Measurements from ENCODE around the gene PROCA1. TPM values are rescaled to one million over a fixed set of nuclear protein-coding genes. Genes with fewer than 3 reads are reported as not detected.
A peak's percentile ranks its signal among the peaks of the same experiment; 100 is the strongest.

The PROCA1 gene
- total RNA-seq, 2 donors from 2014 or later, result 4.4 to 12.4 TPM

DNA sequence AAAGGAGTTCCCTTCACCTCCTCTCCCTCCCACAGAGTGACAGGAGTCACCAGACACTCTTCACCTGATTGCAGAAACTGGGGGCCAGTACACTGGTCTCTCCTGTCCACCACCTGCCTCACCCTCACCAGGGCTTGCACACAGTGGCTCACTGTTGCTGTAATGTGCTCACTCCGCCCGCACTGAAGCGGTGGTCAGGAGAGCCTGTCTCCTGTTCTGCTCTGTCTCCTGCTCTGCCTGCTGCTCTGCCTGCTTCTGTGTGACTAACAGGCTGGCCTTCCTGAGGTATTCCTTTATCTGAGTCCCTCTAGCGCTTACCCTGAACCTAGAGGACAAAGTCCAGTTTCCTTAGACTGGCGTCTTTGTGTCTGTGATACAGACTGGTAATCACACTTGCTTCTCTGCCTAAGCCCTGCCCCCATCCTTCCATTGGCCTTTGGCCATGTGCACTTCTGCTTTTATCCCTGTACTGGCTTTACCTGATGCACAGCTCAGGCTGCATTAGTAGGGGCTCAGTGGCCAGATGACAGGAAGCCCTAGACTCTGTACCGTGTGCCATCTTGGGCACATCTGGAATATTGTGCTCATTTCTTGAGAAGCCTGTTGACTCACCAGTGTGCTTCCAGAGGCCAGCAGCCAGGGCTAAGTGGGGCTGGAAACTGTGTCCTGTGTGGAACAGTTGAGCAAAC, 13.3 kb downstream of the PROCA1 start:
- Mint-ChIP-seq H3K27me3 (no peaks in the 10 kb centered on the region), H3K4me1 (no peaks in the 10 kb centered on the region), H3K36me3 (ENCODE audit: low read depth) (peaks cover 98% of the 10 kb centered on the region), H3K9me3 (no peaks in the 10 kb centered on the region), H3K27ac (peak overlapping the region; percentile 8), H3K4me3 (no peak overlapping the region)
- ATAC-seq (replicated peaks), result no peak

- Mint-ChIP-seq H3K36me3 (ENCODE audit: low read depth) (peaks cover 98% of the 10 kb centered on the region), H3K27ac (no peak overlapping the region), H3K4me1 (no peaks in the 10 kb centered on the region), H3K27me3 (no peaks in the 10 kb centered on the region), H3K9me3 (no peaks in the 10 kb centered on the region), H3K4me3 (no peak overlapping the region)
- no peak for ATAC-seq (replicated peaks)
Observed at GRCh38 chr17:28693869-28694268, 17.8 kb downstream of the PROCA1 start.

GRCh38 chr17:28689011-28689410, 22.7 kb downstream of the PROCA1 start:
- peaks cover 98% of the 10 kb centered on the region for H3K36me3 Mint-ChIP-seq (ENCODE audit: low read depth)
- H3K4me3 Mint-ChIP-seq, result no peak overlapping the region
- ATAC-seq (replicated peaks), result no peak
- no peaks in the 10 kb centered on the region for H3K27me3 Mint-ChIP-seq
- H3K4me1 Mint-ChIP-seq, result no peaks in the 10 kb centered on the region
- H3K9me3 Mint-ChIP-seq, result no peaks in the 10 kb centered on the region
- H3K27ac Mint-ChIP-seq, result no peak overlapping the region

- no peaks in the 10 kb centered on the region for H3K4me1 Mint-ChIP-seq
- peaks cover 98% of the 10 kb centered on the region for H3K36me3 Mint-ChIP-seq (ENCODE audit: low read depth)
- H3K9me3 Mint-ChIP-seq, result no peaks in the 10 kb centered on the region
- H3K27ac Mint-ChIP-seq, result no peak overlapping the region
- no peaks in the 10 kb centered on the region for H3K27me3 Mint-ChIP-seq
- ATAC-seq (replicated peaks), result no peak
- no peak overlapping the region for H3K4me3 Mint-ChIP-seq
Observed at GRCh38 chr17:28688481-28688880, 23.2 kb downstream of the PROCA1 start.

DNA sequence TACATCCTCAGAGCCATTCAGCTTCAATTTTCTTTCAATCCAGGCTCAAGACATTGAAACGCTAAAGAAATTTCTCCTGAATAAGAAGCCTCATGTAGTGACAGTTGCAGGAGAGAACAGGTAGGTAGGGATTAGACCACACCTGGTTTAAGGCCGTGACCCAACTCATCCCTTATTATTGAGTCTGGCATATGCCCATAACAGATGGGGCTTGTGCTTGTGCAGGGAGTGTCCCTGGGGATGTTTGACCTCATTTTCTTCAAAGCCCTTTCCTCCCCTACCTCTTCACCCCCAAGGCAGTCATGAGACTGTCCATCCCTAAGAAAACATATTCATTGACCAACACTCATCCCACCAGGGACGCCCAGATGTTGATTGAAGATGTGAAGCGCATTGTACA, 25.4 kb downstream of the PROCA1 start:
- H3K27me3 Mint-ChIP-seq, result no peaks in the 10 kb centered on the region
- ATAC-seq (replicated peaks), result no peak
- no peaks in the 10 kb centered on the region for H3K4me1 Mint-ChIP-seq
- H3K36me3 Mint-ChIP-seq (ENCODE audit: low read depth), result peaks cover 100% of the 10 kb centered on the region
- no peak overlapping the region for H3K27ac Mint-ChIP-seq
- no peak overlapping the region for H3K4me3 Mint-ChIP-seq
- no peaks in the 10 kb centered on the region for H3K9me3 Mint-ChIP-seq

- Mint-ChIP-seq H3K4me3 (no peak overlapping the region), H3K9me3 (no peaks in the 10 kb centered on the region), H3K36me3 (ENCODE audit: low read depth) (peaks cover 100% of the 10 kb centered on the region)
Observed at GRCh38 chr17:28685366-28685765, 26.3 kb downstream of the PROCA1 start.

DNA sequence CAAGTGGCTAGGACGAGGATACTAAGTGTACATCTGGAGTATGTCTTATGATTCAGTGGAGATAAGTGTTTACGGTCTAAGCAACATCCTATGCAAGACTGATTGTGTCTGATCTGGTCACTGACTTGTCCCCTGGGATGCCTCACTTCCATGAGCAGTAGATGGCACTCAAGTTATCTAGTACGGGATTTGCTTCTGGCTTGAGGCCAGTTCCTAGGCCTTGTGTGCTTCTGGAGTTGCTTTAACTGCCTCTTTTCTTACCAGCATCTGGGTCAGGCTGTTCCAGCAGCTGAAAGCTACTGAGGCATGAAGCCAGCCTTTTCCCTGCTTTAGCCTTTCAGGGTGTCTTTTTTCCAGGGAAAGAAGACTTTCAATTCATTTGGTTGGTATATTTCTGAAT, 26.7 kb downstream of the PROCA1 start:
- no peak overlapping the region for H3K27ac Mint-ChIP-seq
- no peaks in the 10 kb centered on the region for H3K9me3 Mint-ChIP-seq
- ATAC-seq (replicated peaks), result no peak
- H3K27me3 Mint-ChIP-seq, result no peaks in the 10 kb centered on the region
- H3K4me1 Mint-ChIP-seq, result no peaks in the 10 kb centered on the region
- H3K36me3 Mint-ChIP-seq (ENCODE audit: low read depth), result peaks cover 100% of the 10 kb centered on the region
- no peak overlapping the region for H3K4me3 Mint-ChIP-seq

More at GRCh38 chr17:28685366-28685765, 26.3 kb downstream of the PROCA1 start:
- H3K27ac Mint-ChIP-seq, result no peak overlapping the region
- H3K4me1 Mint-ChIP-seq, result no peaks in the 10 kb centered on the region
- ATAC-seq (replicated peaks), result no peak
- no peaks in the 10 kb centered on the region for H3K27me3 Mint-ChIP-seq

DNA sequence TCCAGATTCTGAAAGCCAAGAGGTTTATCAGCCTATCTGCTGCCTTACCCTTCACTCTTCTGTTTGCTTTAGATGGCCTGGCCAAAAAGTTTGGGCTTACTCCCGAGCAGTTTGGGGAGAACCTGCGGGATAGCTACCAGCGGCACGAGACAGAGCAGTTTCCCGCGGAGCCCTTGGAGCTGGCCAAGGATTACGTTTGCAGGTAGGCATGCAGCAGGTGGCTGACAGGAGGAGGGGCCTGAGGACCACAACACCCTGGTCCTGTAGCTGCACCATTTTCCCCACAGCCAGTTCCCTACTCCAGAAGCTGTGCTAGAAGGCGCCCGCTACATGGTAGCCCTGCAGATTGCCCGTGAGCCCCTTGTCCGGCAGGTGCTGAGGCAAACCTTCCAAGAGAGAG, 29.0 kb downstream of the PROCA1 start:
- Mint-ChIP-seq H3K27me3 (no peaks in the 10 kb centered on the region), H3K9me3 (no peaks in the 10 kb centered on the region), H3K4me1 (no peaks in the 10 kb centered on the region), H3K36me3 (ENCODE audit: low read depth) (peaks cover 100% of the 10 kb centered on the region), H3K27ac (no peak overlapping the region), H3K4me3 (no peak overlapping the region)
- ATAC-seq (replicated peaks), result no peak

- Mint-ChIP-seq H3K27ac (no peak overlapping the region), H3K36me3 (ENCODE audit: low read depth) (peaks cover 100% of the 10 kb centered on the region), H3K27me3 (no peaks in the 10 kb centered on the region), H3K4me3 (no peak overlapping the region), H3K9me3 (no peaks in the 10 kb centered on the region), H3K4me1 (peaks cover 6% of the 10 kb centered on the region)
- ATAC-seq (replicated peaks), result no peak
Observed at GRCh38 chr17:28675980-28676379, 35.7 kb downstream of the PROCA1 start.

DNA sequence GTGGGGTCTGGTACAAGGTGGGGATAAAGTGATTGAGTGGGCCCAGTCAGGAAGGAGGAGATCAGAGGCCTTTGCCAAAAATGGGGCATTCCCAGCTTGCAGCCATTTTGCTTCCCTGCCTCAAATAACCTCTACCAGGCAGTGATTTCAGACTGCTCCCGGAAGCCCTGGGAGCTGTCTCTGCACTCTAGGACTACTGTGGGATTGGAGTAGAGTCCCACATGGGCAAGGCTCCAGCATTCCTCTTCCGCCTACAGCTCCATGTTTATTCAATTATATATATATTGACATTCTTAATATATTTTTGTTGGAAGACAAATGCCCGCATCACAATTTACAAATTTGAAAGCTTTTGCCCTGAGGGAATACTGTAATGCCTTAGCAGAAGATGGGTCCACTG, 36.2 kb downstream of the PROCA1 start:
- peaks cover 100% of the 10 kb centered on the region for H3K36me3 Mint-ChIP-seq (ENCODE audit: low read depth)

GRCh38 chr17:28669918-28670317, 41.8 kb downstream of the PROCA1 start:
- Mint-ChIP-seq H3K9me3 (no peaks in the 10 kb centered on the region), H3K27ac (no peak overlapping the region), H3K36me3 (ENCODE audit: low read depth) (peaks cover 85% of the 10 kb centered on the region), H3K4me3 (no peak overlapping the region), H3K4me1 (peaks cover 27% of the 10 kb centered on the region), H3K27me3 (no peaks in the 10 kb centered on the region)
- ATAC-seq (replicated peaks), result no peak

More for the DNA sequence above, 36.2 kb downstream of the PROCA1 start:
- no peak overlapping the region for H3K4me3 Mint-ChIP-seq
- H3K27me3 Mint-ChIP-seq, result no peaks in the 10 kb centered on the region
- peaks cover 6% of the 10 kb centered on the region for H3K4me1 Mint-ChIP-seq
- ATAC-seq (replicated peaks), result no peak
- H3K27ac Mint-ChIP-seq, result no peak overlapping the region
- no peaks in the 10 kb centered on the region for H3K9me3 Mint-ChIP-seq

DNA sequence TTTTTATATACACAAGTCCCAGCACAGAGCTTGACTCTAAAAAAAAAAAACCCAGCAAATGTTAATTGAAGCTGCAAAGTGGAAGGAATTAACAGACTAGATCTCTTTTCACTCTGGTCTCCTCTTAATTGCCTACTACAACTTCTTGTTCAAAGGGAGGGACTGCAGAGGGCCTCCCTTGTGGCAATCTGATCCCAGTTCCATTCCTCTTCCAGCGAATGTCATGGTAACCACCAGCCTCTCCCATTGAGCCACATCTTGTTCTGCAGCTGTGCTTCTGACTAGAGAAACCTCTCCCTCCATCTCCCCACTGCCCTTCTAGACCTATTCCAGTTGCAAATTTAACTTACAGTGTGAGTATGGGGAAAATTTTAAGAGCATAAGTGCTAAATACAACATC, 43.8 kb downstream of the PROCA1 start:
- Mint-ChIP-seq H3K36me3 (ENCODE audit: low read depth) (peaks cover 85% of the 10 kb centered on the region), H3K4me1 (peaks cover 40% of the 10 kb centered on the region), H3K27ac (peak overlapping the region; percentile 28), H3K27me3 (no peaks in the 10 kb centered on the region), H3K4me3 (no peak overlapping the region), H3K9me3 (no peaks in the 10 kb centered on the region)
- ATAC-seq (replicated peaks), result no peak

DNA sequence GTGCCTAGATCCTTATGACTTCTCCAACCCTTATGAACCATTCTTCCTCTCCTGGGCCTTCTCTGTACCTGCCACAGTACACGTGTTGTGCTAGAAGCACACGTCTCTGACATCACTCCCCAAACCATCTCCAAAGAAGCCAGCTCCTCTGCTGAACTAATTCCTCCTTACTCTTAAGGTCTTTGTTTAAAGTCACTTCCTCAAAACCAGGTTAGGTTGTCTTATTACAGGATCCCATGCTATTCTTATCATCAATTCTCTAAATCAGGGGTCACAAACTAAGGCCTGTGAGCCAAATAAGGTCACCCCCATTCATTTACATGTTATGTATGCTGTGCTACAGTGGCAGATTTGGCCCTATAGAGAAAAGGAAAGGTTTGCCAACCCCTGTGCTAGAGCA, 45.7 kb downstream of the PROCA1 start:
- peaks cover 42% of the 10 kb centered on the region for H3K4me1 Mint-ChIP-seq
- H3K27me3 Mint-ChIP-seq, result no peaks in the 10 kb centered on the region
- no peak for ATAC-seq (replicated peaks)
- no peaks in the 10 kb centered on the region for H3K9me3 Mint-ChIP-seq
- H3K4me3 Mint-ChIP-seq, result peak overlapping the region; percentile 9
- peaks cover 79% of the 10 kb centered on the region for H3K36me3 Mint-ChIP-seq (ENCODE audit: low read depth)
- H3K27ac Mint-ChIP-seq, result peak overlapping the region; percentile 15

GRCh38 chr17:28663723-28664122, 48.0 kb downstream of the PROCA1 start:
- H3K4me1 Mint-ChIP-seq, result peaks cover 52% of the 10 kb centered on the region
- peaks cover 80% of the 10 kb centered on the region for H3K36me3 Mint-ChIP-seq (ENCODE audit: low read depth)
- peak overlapping the region; percentile 98 for H3K27ac Mint-ChIP-seq
- H3K4me3 Mint-ChIP-seq, result peak overlapping the region; percentile 94
- ATAC-seq (replicated peaks), result no peak
- H3K9me3 Mint-ChIP-seq, result no peaks in the 10 kb centered on the region
- no peaks in the 10 kb centered on the region for H3K27me3 Mint-ChIP-seq

DNA sequence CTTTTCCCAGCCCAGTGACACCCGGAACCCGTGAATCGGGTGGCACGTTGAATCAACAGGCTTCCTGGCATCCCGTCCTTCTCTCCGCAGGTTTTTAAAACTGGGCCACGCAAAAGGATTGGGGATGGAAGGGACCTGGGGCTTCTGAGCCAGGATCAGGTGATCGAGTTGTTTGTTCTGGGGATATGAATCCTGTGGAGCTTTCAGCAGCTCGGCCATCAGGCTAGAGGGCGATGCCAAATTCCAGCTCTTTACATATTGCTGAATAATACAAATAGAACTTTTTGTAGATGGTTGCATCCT, 49.2 kb downstream of the PROCA1 start:
- H3K36me3 Mint-ChIP-seq (ENCODE audit: low read depth), result peaks cover 79% of the 10 kb centered on the region
- H3K27me3 Mint-ChIP-seq, result no peaks in the 10 kb centered on the region
- H3K9me3 Mint-ChIP-seq, result no peaks in the 10 kb centered on the region
- ATAC-seq (replicated peaks), result no peak
- H3K4me1 Mint-ChIP-seq, result peaks cover 47% of the 10 kb centered on the region
- H3K4me3 Mint-ChIP-seq, result peak overlapping the region; percentile 94
- peak overlapping the region; percentile 98 for H3K27ac Mint-ChIP-seq
